GM18499 (cell line): Measurements from ENCODE around the gene MAPK4.

Source experiments
- ATAC-seq: cut with Tn5 transposase; IDR thresholded peaks from one replicate; pipeline ENCODE4 v1.9.1; 2021; ENCODE audit warnings: moderate number of reproducible peaks; ENCODE audit not compliant: insufficient read depth, unreplicated experiment

The MAPK4 gene

DNA sequence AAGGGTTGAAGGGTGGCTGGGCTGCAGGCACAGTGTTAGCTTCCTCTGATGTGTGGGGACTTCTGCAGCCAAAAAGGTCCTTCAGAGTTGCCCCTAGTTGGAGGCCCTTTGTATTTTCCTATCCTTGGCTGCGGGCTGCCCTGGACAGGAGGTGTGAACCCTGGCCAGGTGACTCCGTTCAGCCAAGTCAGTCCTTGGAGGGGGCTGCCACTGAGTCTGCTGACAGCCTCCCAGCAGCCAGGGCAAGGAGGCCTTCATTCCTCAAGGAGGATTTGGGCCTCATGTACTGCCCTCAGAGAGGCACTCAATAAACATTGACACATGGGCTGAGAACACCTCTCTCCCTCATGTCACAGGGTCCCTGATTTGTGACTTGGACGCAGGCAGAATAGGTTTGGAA, 62.4 kb downstream of the MAPK4 start:
- ATAC-seq, result no peak

DNA sequence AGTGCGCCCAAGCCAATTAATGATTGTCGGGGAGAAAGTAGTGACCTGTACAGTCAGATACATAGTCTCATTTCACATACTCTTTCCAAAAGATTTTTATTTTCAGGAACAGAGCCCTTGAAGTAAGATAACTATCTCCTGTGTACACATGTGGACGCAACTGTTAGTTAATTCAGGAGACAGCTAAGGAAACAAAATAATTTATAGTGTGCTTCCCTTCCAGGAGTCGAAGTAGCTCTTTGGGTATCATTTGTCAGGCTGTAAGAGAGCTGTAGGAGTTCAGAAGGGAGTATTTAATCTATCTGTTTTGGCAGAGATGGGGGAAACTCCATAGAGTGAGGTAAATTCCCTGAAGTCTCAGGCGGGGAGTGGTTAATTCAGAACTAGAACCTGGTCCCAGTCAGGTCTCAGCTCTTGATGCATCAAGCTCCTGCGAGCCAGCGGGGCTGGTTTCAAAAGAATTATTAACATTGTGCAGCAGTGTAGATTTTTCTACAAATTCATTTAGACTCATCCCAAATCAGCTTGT, 63.0 kb downstream of the MAPK4 start:
- no peak for ATAC-seq

DNA sequence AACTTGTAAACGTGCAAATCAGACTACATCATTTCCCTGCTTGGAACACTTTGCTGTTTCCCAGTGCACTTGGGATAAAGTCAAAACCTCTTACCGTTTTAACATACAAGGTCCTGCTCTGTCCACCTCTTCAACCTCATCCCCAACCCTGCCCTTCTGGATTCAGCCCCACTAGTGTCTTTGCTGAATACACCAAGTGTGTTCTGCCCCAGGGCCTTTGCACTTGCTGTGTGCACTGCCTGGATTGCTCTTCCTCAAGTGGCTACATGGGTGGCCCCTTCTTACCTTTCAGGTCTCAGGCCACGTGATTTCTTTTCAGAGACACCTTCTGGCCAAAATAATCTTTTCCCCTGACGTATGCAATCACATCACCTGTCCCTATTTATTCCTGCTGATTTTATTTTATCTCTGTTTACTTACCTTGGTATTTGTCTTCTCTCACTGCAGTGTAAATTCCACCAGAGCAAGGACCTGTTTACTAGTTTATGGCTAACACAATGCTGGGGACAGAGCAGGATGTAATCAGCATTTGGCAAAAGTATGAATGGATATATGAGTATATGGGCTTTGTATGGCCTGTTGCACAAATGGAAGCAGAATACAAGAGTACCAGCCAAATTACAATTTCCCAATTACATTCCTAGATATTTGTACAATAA, 63.9 kb downstream of the MAPK4 start:
- no peak for ATAC-seq

DNA sequence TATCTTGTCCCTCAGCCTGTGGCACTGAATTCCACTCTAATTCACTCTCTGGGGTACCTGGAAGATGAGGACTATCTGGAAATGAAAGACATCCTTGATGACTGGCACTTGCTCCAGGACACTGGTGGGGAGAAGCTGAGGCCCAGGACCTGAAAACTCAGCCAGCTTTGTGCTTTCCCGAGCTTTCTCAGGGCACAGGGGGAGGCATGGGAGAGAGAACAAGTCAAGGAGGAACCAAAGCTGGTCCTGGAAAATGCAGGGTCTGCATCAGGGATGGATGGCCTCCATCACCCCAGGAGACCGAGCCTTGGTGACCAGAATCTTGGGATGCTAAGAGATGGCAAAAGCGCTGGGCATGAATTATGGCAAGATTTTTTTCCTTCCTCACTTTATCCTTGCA, 65.1 kb downstream of the MAPK4 start:
- ATAC-seq, result no peak

DNA sequence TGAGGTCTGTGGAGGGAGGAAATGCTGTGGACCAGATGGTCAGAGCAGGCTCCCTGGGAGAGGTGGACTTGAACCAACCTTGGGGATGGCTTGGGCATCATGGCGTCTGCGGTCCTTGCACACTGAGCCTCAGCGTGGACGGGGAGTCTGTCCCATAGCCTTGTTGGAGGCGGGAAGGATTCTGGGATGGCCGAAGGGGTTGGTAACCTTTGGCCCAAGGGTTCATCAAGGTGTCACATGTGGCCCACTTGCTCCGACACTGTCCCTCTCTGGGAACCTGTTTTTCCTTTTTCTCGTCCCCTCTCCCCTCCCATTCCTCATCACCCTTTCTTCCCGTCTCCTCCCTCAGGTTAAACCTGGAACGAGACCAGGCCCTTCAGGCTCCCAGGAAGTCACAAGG, 66.4 kb downstream of the MAPK4 start:
- no peak for ATAC-seq

DNA sequence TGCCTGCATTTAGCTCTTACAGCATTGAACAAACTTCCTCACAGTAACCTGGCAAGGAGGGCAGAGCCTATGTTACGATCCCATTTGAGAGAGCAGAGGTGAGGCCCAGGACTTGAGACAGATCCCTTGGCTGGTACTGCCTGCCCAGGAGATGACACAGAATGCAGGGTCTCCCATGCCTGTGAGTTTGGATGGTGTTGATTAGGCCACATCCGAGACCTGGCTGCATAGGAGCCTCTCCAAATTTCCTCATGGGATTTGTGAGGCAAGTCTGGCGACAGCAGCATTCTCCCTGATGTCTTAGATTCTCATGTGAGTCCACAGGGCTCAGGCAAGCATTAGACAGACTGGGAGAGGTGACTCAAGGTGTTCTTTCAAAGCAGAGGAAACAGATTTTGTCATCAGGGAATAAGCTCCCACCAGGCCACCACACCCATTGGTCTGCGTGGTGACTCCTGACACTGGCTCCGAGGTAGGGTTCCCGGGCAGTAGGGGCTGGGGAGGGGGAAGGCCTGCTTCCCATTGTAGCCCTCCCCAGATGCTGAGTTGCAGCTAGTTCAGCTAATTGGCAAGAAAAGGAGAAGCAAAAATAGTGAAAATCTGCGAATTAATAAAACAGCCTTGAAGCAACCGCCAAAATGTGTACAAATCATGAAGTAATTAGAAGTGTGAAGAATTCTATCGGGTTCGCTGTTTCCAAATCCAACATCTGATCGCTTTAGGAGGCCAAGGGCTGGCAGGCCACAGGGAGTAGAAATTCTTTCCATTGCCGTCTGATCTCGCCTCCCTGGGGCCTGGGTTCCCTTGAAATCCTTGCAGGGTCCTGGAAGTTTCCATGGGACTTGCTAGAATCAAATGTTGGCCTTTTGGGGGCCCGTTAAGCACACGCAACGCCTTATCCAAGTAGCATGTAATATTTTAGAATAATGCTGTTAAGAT, 68.0 kb downstream of the MAPK4 start:
- no peak for ATAC-seq

DNA sequence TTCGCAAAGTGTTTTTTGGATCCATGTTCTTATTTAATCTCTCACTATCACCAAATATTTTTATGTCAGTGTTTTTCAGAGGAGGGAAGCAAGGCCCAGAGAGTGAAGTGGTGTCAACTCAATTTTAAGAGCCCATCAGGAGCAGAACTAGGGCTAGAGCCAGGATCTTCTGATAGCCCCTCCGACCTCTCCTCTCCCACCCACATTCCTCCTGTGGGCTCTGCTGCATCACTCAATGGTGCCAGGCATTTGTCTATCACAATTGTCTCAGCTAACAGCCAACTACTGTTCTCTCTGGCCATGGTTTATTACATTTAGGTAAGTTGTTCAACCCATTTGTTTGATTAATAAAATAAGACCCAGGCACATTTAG, 68.6 kb downstream of the MAPK4 start:
- ATAC-seq, result no peak

DNA sequence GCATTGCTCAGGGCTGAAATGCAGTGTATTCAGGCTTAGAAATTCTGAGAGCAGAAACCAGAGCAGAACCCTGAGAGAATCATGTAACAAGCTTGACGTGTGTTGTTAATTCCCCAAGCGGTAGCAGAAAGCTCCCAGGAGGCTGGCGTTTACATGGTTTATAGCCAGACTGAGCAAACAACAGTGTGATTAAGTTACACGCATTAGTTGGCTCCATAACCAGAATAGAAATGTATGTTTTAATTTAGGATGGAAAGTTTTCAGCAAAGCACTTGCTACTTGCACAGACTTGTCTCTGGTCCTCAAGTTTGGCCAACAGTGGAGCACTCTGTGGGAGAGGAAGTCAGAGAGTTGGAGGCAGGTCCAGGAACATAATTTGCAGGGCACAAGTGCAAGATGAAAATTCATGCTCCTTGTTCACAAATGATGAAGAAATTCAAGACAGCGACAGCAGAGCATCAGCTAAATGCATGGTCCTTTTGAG, 69.3 kb downstream of the MAPK4 start:
- no peak for ATAC-seq

GRCh38 chr18:50630895-50631294, 71.0 kb downstream of the MAPK4 start:
- no peak for ATAC-seq

- no peak for ATAC-seq
Measured at GRCh38 chr18:50632895-50633515, 73.1 kb downstream of the MAPK4 start.

GRCh38 chr18:50633992-50634391, 74.1 kb downstream of the MAPK4 start:
- ATAC-seq, result no peak

GRCh38 chr18:50636366-50637057, 76.6 kb downstream of the MAPK4 start:
- ATAC-seq, result no peak

GRCh38 chr18:50638016-50638883, 78.4 kb downstream of the MAPK4 start:
- no peak for ATAC-seq

- no peak for ATAC-seq
Measured at GRCh38 chr18:50638884-50639420, 79.1 kb downstream of the MAPK4 start.

GRCh38 chr18:50639711-50640110, 79.8 kb downstream of the MAPK4 start:
- ATAC-seq, result no peak

DNA sequence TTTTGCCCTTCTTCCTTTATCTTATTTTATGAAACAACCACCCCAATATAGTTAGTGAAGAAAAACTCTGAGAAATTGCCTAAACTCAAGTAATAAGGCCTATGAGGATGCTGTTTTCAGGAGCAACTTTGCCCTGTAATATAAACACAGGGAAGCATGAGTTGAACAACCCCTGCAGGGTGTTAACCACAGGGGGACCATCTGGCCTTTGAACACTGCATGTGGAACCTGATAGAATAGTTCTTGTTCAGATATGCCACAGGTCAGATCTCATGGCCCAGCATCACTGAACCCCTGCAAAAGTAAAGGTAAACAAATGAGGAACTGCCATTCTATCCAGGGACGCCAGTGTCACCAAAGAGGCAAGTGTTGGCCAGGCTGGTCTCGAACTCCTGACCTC, 82.6 kb downstream of the MAPK4 start:
- ATAC-seq, result no peak

DNA sequence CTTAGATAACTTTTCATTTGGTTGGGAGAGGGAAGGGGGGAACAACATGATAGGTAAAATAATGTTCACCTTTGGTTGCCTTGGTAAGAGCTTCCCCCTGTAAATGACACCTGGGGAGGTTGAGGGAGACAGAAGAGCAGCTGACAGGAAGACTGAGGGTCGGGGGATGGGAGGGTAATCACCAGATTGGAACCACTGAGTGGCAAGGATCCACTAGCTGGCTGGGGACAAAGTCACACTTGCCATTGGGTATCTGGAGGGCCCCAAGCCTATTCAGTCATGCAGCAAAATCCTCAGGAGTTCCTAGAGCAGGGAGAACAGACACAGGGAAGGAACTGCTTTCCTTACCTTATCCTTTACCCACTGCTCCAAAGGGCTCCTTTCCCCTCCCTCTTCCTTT, 84.3 kb downstream of the MAPK4 start:
- no peak for ATAC-seq

GRCh38 chr18:50644807-50645206, 84.9 kb downstream of the MAPK4 start:
- ATAC-seq, result no peak

DNA sequence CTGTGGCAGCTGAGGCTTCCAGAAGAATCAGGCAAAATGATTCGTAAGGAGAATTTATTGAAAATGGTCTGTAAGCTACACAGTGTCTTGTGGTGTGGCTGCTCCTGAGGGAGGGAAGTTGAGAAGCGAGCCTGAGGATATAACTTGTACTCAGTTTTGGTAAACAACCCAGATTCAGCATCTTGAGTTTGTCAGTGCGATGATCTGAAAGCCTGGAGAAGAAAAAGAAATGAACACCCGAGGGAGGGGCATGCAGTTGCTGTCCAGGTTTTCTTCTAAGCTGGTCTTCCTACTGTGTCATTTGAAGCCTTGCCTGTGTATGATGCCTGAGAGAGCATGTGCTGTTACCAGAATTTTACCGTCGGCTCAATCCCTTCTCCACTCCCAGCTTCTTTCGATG, 87.3 kb downstream of the MAPK4 start:
- no peak for ATAC-seq
